HG02970 (cell line): ENCODE results near the gene CSNK2A3.

Source experiments
- ATAC-seq: cut with Tn5 transposase; IDR thresholded peaks from one replicate; pipeline ENCODE4 v1.9.1; 2021; ENCODE audit warnings: mild to moderate bottlenecking, moderate library complexity, moderate number of reproducible peaks; ENCODE audit not compliant: unreplicated experiment, low FRiP score

The CSNK2A3 gene

DNA sequence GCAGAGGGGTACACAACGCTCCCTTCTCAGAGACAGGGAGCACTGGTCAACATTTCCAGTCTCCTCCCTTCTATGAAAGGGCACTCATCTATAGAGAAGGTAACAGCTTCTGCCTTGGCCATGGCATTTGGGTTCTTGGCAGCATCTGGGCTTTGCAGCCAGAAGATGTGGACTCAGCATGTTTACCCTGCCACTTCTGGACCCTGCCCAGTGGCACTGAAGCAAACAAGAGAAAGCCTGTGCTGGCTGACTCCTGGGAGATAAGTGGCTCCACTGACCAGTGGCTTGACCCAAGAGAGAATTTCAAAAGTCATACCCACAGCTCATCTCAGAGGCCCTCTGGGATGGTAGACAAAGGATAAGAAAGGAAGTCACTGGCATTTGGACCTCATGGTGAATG lies 8.0 kb downstream of the CSNK2A3 start:
- ATAC-seq: no peak

DNA sequence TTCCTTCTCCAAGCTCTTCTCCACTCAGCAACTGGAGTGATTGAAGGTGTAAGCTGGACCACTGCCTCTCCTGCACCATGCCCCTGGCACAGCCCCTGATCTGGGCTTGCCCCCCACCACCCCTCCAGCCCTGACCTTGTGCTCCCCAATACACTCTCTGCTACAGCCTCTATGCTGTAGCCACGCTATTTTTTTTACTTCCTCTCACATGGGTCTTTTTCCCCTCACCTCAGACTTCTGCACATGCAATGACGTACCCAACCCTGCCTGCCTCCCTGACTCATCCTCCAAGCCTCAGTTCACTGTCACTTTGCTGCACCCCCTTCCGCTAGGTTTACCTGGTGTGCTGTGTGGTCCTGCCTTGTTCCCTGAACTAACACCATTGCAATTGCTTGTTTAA lies 9.0 kb downstream of the CSNK2A3 start:
- no peak for ATAC-seq

DNA sequence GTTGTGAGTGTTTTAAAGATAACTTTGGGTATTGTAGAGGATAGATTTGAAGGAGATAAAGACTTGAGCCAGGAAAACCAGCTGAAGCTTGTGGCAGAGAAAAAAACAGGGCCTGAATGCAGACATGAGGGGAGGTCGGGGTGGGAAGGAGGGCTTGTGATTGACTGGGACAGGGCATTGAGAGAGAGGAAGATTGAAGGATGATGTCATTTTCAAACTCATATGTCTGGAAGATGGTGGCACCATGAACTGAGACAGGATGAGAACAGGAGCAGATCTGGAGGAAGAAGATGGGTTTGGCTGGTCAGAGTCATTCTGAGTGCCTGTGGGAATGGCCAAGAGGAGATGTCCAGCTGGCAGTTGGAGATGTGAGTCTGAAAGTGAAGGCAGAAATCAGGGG lies 14.7 kb downstream of the CSNK2A3 start:
- no peak for ATAC-seq

DNA sequence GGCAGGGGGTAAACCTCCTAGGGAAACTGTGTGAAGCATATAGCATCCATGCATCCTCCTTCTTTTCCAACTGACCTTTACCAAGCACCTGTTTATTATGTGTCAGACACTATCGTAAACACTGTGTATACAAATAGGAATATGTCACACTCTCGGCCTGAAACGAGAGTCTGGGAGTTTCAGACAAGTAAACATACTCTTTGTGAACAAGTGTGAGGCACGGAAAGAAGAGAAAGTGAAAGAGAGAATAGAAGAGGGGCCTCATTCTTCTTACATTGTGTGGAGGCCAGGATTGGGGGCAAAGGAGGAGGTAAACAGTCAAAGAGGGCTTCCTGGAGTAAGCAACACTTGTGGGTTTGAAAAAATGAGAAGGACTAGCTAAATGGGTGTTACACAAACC lies 16.4 kb downstream of the CSNK2A3 start:
- ATAC-seq: no peak

DNA sequence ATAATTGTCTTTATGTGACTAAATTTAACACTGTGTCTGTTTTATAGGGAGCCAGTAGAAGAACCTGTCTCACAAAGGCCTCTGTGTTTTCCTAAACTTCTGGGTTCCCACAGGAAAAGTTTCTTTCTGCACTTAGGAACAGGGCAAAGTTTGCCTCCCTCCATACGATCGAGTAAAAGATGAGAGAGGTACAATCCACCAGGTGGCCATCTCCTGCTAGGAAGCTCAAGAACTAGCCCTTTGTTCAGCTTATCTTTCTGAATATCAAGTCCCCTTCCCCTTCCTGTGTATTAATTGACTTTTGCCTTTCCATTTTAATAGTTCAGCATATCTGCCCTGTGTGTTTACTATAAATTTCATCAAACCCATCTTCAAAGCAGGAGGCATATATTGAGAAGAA lies 18.0 kb downstream of the CSNK2A3 start:
- ATAC-seq: no peak

DNA sequence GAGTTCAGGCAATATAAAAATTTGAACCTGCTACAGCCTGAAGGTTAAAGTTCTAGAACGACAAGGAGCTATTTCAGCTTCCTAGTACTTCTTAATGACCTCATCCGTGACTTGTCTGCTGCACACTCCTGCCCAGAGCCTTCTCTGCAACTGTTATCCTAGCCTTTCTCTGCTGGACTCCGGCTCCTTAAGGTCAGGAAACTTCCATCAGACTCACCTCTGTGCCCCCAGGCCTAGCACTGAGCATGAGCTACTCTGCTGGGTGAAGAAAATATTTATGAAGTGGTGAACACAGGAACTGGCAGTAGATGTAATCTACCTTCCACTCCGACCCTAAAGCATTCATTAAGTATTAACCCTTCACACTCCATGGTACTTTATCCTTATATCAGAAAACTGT lies 18.4 kb downstream of the CSNK2A3 start:
- ATAC-seq: no peak

GRCh38 chr11:11332141-11332710 lies 20.8 kb downstream of the CSNK2A3 start:
- no peak for ATAC-seq

DNA sequence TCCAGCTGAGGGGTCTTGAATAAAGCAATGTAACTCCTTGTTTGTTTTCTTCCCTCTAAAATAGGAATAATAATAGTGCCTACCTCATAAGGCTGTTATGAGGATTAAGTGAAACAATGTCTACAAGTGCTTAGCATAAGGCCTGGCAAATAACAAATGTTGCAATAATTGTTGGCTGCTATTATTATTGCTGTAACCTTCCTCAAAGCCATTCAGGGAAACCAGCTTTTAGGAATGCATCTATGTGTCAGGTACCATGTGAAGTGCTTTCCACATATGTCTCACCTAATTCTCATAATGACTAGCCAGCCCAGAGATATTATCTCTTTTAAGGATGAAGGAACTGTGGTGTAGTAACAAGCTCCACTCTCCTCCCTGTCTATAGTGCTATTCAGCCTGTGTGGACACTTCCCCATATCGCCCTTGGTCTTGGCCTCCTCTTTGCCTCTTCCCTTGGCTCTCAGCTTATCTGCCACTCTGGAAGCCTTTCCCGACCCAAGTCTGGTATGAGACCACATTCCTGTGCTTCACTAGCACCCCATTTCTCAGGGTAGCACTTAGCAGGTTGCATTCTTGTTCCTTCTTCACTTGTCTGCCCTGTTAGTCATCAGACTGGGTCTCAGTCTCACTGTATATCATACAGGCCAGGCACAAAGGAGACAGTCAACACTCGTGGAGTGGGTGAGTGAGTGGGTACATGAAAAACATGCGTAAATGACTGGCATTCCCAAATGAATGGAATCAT lies 23.8 kb downstream of the CSNK2A3 start:
- ATAC-seq: no peak

GRCh38 chr11:11324090-11324489 lies 29.0 kb downstream of the CSNK2A3 start:
- no peak for ATAC-seq

GRCh38 chr11:11322101-11322500 lies 30.9 kb downstream of the CSNK2A3 start:
- no peak for ATAC-seq

DNA sequence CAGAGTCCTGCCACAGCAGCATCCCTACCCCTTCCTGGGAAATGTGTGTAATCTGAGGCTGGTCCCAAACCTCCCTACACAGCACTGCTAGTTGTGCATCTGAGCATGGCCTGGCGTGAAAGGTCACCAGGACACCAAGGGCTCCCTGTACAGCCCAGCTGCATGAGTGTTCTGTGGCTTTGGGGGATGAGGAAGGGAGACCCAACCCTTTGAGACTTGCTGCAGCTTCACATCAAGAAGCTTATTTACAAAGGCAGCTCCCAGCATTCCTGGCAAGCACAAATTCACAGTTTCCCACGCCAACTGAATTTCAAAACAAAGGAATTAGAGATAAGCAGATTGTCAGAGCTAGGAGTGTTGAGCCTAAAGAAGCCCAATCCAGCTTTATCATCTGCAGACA lies 32.2 kb downstream of the CSNK2A3 start:
- ATAC-seq: no peak

GRCh38 chr11:11318961-11319360 lies 34.1 kb downstream of the CSNK2A3 start:
- ATAC-seq: no peak

- ATAC-seq: no peak
Measured at GRCh38 chr11:11318461-11318860, 34.6 kb downstream of the CSNK2A3 start.

DNA sequence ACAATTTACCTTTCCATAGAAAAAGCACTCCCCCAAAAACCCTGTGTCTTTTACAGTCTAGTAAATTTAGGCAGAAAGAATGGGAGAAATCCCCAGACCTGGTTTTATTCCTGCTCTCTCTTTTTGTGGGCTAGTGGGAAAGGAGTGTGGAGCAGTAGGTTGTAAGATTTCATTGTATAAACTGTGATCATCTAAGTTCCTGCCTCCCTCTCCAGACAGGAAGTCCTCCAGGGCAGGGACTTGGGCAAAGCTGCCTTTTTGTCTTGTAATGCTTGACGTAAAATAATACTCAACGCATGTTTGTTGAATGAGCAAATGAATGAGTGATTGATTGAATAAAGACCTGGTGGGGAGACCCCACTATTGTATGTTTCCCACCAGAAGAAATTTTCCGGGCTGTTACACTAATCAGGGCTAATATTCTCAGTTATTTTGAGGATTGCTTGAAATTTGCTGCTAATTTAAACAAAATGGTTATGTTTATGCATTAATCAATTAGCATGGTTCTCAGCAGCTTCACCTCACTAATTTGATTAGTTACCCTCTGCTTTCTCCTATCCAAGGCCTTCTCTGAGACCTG lies 36.3 kb downstream of the CSNK2A3 start:
- ATAC-seq: no peak

DNA sequence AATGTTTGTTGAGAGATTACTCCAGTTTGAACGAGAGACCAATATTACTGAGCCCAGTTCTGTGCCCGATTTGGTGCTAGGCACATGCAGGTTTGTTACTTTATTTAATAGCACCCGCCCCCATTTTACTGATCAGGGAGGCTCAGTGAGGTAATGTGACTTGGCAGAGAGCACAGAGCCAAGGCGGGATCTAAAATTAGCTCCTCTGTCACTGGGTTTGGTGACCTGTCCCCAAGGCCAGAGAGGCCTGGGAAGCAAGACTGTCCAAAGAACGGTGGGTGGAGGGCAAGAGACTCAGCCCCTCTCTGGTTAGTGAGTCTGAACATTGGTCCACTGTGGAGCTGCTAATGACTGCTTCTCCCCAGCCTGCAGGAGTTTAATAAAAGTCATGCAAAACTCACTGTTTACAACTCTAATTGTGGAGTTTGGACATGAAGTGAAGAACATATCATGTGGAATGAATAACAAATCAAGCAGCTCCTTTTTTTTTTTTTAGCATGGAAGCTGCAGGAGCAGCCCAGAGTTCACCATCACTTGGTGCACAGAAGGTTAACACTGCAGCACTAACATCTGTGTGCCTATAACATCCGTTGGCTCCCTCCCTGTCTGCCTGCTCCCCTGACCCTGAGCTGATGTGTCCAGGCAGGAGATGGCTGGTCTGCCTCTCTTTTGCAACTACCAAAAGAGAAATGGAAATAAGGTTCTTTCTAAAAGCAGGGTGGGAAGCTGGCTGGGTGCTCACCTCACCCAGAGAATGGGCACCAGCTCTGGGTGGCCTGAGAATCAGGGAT lies 39.0 kb downstream of the CSNK2A3 start:
- no peak for ATAC-seq

DNA sequence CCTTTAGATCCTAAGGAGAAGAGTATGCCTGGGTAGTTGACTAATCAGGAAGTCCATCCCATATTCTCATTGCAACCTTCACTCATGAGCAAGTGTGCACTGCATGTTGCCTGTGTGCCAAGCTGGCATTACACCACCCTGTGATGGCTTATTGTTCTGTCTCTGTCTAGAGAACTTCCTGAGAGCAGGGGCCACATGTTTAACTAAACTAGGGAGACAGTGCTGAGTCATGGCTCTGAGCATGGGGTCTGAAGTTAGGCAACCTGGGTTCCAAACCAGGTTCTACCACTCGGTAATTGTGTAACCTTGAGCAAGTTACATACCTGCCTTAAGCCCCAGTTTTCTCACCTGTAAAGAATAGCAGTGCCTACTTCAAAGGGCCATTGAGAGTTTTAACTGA lies 39.6 kb downstream of the CSNK2A3 start:
- ATAC-seq: no peak

DNA sequence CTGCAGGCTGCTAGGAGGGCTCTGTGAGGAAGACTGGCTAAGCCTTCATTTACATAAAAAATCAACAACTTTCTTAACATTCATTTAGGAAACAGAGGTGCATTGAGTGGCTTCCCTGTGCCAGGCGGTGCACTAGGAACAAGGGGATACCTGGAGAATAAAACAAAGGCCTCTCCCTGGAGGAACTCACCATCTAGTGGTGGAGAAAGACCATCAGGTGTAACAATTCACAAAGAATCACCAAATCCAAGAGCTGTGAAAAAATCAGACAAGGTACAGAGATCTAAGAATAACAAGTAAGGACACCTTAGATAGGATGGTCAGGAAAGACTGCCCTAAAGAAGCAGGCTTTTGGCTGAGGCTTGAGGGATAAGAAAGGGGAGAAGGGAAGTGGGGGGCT lies 40.3 kb downstream of the CSNK2A3 start:
- ATAC-seq: no peak

GRCh38 chr11:11311169-11311568 lies 41.9 kb downstream of the CSNK2A3 start:
- no peak for ATAC-seq

- ATAC-seq: no peak
Measured at GRCh38 chr11:11309906-11310305, 43.1 kb downstream of the CSNK2A3 start.

- no peak for ATAC-seq
Measured at GRCh38 chr11:11308249-11308648, 44.8 kb downstream of the CSNK2A3 start.

DNA sequence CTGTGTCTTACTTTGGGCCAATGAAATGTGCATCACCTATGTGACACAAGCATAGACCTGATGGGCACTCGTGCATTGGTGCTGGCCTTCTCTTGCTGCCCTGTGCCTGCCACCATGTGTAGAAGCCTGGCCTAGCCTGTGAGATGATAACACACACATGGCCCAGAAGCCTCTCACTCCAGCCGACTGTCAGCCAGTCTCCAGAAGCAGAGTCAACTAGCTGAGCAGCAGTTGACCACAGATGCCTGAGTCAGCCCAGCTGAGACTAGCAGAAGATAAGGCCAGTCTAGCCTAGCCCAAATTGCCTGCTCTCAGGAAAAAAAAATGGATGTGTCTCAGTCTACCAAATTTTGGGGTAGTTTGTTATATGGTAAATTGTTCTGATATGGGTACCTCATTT lies 46.2 kb downstream of the CSNK2A3 start:
- no peak for ATAC-seq
